ENCODE data around the gene PRICKLE1.

DNA sequence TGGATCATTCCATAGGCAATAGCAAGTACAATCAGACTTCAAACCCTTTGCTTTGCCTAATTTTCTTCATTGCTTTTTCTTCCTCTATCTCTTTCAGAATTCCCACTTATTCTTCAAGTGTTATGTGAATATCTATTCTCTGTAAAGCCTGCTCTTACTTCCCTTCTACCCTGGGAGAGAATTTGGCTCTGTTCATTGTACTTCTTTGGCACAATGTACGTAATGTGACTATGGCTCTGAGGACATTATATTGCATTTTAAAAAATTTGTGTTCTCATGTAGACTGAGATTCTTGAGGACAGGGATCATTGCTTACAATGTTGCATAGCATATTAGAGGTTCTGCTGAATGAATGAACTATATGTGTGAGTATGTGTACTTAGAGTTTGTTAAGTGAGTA lies 16.9 kb upstream of the PRICKLE1 start:
- TF ChIP-seq, protein P1, sequence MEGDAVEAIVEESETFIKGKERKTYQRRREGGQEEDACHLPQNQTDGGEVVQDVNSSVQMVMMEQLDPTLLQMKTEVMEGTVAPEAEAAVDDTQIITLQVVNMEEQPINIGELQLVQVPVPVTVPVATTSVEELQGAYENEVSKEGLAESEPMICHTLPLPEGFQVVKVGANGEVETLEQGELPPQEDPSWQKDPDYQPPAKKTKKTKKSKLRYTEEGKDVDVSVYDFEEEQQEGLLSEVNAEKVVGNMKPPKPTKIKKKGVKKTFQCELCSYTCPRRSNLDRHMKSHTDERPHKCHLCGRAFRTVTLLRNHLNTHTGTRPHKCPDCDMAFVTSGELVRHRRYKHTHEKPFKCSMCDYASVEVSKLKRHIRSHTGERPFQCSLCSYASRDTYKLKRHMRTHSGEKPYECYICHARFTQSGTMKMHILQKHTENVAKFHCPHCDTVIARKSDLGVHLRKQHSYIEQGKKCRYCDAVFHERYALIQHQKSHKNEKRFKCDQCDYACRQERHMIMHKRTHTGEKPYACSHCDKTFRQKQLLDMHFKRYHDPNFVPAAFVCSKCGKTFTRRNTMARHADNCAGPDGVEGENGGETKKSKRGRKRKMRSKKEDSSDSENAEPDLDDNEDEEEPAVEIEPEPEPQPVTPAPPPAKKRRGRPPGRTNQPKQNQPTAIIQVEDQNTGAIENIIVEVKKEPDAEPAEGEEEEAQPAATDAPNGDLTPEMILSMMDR (conservative IDR thresholded peaks at IDR 0.05; ENCODE audit: low read length): no peak
- TF ChIP-seq EZH2phosphoT487 (IDR thresholded peaks at IDR 0.05; ENCODE audit: borderline replicate concordance): no peak

All from Loucy (cell line).